Gastroesophageal sphincter (tissue), 3 donors: Measurements from ENCODE around the gene CTNND2.

Experiments
- CTCF ChIP-seq, 4 experiments: fragments of 200-600 bp in 2 of 4; fragments of 450-650 bp in 2 of 4; sonication (generic) in 1 of 4; IDR thresholded peaks; one replicate each; pipeline ENCODE4 v1.5.1; 2017 to 2019; ENCODE audit warnings: antibody characterized with exemption in 4 of 4, mild to moderate bottlenecking in 2 of 4, moderate library complexity in 2 of 4
- EP300 ChIP-seq: sonication (generic); formaldehyde crosslinking; IDR thresholded peaks from one replicate; pipeline ENCODE4 v1.6.1; 2017; ENCODE audit warnings: antibody characterized with exemption, mild to moderate bottlenecking
- POLR2A ChIP-seq, 2 donors: fragments of 450-650 bp; IDR thresholded peaks; one replicate each; pipeline ENCODE4 v1.6.1; 2017; ENCODE audit warnings: antibody characterized with exemption in 2 of 2, mild to moderate bottlenecking in 2 of 2, moderate library complexity in 1 of 2

DNA sequence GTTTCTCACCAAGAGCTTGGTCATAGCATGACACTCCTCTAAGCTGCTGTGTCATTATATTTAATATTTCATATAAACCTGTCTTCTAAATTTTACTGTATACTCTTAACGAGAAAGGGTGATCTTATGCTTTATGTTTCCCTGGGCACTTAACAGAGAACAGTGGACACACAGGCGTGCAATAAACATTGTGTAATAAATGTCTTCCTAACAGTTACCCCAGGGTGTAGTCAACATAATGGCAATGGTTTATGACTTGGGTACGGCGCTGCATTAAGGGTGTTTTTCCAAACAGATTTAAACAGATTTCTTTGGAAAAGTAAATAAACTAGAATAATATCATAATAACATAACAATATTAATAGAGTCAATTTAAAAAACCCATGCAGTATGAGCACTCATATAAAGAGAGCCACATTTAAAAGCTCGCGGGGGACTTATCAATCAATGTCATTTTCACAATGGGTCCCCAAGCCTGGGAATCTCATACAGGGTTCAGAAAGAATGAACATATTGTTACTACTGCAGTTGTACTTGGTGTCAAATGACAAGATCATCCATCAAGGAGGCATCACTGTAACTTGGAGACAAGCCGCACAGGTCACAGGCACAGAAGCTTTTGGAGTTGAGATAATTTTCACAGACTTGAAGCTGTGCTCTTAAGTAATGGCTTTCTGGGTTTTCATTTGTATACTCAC lies 376.4 kb downstream of the CTNND2 start:
- no peak for TF ChIP-seq EP300
- TF ChIP-seq CTCF (IDR thresholded peaks at IDR 0.05): no peak
- no peak for TF ChIP-seq POLR2A (IDR thresholded peaks at IDR 0.05)
